Kidney epithelial cell (primary cell): ENCODE measurements around the gene PLA2G4F. TPM values are rescaled to one million over a fixed set of nuclear protein-coding genes. Genes with fewer than 3 reads are reported as not detected.

Experiments used
- DNase-seq: peaks from one replicate; pipeline ENCODE4 v3.0.0-alpha.2; 2010; ENCODE audit warnings: low read depth
- H3K27me3 ChIP-seq: 2 replicates; pipeline ENCODE4 v1.6.0; 2011; ENCODE audit warnings: low read length; ENCODE audit not compliant: control insufficient read depth, insufficient read depth
- H3K36me3 ChIP-seq: 2 replicates; pipeline ENCODE4 v1.5.1; 2011; ENCODE audit warnings: low read length; ENCODE audit not compliant: control insufficient read depth, insufficient read depth
- H3K4me3 ChIP-seq: 2 replicates; pipeline ENCODE4 v1.5.1; 2011; ENCODE audit warnings: low read depth, mild to moderate bottlenecking, control low read depth, low read length
- CTCF ChIP-seq: IDR thresholded peaks from 2 replicates; pipeline ENCODE4 v1.5.1; 2011; ENCODE audit warnings: mild to moderate bottlenecking, moderate library complexity, low read length, control low read depth, inconsistent platforms; ENCODE audit not compliant: insufficient read depth, poor library complexity, severe bottlenecking
- total RNA-seq: library from RNA; depleted of rRNA; stranded (reverse); fragments of >200 nt; gene quantifications from 2 replicates; pipeline ENCODE4 v1.2.3, GENCODE V29; 2015

PLA2G4F gene
- total RNA-seq, 1 donor from 2014 or later, result 0.84 TPM

- Histone ChIP-seq H3K4me3 (no peak overlapping the region), H3K27me3 (peaks cover 4% of the 10 kb centered on the region), H3K36me3 (no peaks in the 10 kb centered on the region)
- TF ChIP-seq CTCF, result peak; percentile 51
- DNase-seq, result peak; percentile 12
Measured at GRCh38 chr15:42137461-42138261, 18.8 kb downstream of the PLA2G4F start.

GRCh38 chr15:42136513-42136912, 19.9 kb downstream of the PLA2G4F start:
- no peak for TF ChIP-seq CTCF
- Histone ChIP-seq H3K36me3 (no peaks in the 10 kb centered on the region), H3K4me3 (no peak overlapping the region), H3K27me3 (peaks cover 6% of the 10 kb centered on the region)
- no peak for DNase-seq

- Histone ChIP-seq H3K36me3 (no peaks in the 10 kb centered on the region), H3K4me3 (no peak overlapping the region), H3K27me3 (peaks cover 4% of the 10 kb centered on the region)
- no peak for TF ChIP-seq CTCF
- no peak for DNase-seq
Measured at GRCh38 chr15:42135351-42135750, 21.1 kb downstream of the PLA2G4F start.

GRCh38 chr15:42134617-42135245, 21.7 kb downstream of the PLA2G4F start:
- Histone ChIP-seq H3K4me3 (no peak overlapping the region), H3K36me3 (no peaks in the 10 kb centered on the region), H3K27me3 (peaks cover 4% of the 10 kb centered on the region)
- no peak for DNase-seq
- no peak for TF ChIP-seq CTCF

- peak; percentile 67 for TF ChIP-seq CTCF
- DNase-seq, result no peak
- H3K27me3 ChIP-seq, result peaks cover 4% of the 10 kb centered on the region
- no peak overlapping the region for H3K4me3 ChIP-seq
- no peaks in the 10 kb centered on the region for H3K36me3 ChIP-seq
Measured at GRCh38 chr15:42133886-42134502, 22.4 kb downstream of the PLA2G4F start.
